Loucy (cell line): ENCODE results near the gene VPS8.

ENCODE experiments used
- CTCF ChIP-seq: fragments of 200-600 bp; sonication (generic); conservative IDR thresholded peaks from 2 replicates; pipeline ENCODE4 v1.5.1; 2014; ENCODE audit warnings: mild to moderate bottlenecking, antibody characterized with exemption, low read length
- EZH2phosphoT487 ChIP-seq: fragments of 200-600 bp; IDR thresholded peaks from 2 replicates; pipeline ENCODE4 v1.6.1; 2018; ENCODE audit warnings: antibody characterized with exemption, mild to moderate bottlenecking, moderate library complexity, borderline replicate concordance

DNA sequence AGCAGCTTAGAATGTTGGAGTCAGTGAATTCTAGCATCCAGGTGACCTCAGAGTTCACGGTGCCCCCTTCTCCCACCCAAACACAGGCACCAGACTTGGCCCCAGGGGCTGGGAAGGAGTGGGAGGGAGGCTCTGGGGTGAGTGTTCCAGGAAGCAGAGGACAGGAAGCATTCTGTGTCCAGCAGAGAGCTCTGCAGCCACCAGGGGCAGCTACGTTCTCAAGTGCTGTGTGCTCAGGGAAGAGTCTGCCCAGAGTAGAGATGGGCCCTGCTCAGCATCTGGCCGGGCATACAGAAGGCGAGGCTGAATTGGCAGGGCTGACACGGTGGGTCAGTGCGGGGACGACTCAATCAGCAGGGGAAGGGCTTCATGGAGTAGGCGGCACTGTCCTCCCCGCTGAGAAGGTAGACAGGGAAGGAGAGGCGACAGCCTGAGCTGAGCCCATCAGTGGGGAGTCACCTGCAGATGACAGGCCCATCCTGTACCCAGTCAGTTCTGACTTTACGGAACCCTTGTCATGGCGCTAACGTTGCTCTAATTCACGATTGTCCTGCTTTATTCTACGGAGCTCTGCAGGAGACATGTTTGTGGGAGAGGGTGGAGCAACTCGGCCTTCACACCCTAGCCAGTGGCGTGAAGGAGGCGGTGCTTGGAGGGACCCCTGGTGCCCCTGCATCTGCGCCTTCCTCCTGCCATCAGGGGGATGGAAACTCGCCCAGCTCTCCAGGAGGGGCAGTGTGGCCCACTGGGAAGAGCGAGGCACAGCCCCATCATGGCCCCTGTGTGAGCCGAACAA, 258.7 kb downstream of the VPS8 start:
- TF ChIP-seq CTCF (peak; percentile 56), EZH2phosphoT487 (no peak)
